ENCODE data around the gene FAAP20.

The FAAP20 gene

DNA sequence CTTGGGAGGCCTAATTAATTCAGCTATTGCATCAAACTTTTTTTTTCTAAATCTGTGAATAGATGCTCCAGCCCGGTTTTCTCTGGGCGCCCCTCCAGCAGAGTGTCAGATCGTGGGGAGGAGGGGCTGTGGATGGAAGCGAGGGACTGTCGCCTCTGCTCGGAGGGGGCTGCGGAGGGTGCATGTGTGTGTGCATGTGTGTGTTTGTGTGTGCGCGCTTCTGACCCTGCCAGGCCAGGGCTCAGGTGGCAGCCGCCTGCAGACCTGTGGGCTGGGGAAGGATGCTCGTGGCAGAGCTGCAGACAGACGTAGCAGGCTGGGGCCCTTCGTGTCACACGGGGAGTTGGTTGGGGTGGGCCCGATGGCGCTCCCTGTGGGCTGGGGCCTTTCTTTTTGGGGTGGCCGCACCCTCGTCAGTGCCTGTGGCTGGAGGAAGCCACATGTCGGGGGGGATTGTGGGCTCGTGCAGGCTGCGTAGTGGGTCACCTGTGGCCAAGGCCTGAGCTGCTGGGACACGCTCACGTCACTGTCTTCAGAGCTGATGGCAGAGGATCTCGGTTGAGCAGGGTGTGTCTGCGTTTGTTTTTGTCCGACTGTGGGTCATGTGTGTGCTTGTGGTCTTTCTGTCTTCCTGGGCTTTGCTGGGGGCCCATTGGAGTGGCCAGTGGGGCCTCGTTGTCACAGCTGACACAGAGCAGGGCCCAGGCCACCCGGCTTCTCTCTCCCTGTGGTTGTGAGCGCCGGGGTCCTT is 36.4 kb upstream of the FAAP20 start (continued):
- TF ChIP-seq, protein P1, sequence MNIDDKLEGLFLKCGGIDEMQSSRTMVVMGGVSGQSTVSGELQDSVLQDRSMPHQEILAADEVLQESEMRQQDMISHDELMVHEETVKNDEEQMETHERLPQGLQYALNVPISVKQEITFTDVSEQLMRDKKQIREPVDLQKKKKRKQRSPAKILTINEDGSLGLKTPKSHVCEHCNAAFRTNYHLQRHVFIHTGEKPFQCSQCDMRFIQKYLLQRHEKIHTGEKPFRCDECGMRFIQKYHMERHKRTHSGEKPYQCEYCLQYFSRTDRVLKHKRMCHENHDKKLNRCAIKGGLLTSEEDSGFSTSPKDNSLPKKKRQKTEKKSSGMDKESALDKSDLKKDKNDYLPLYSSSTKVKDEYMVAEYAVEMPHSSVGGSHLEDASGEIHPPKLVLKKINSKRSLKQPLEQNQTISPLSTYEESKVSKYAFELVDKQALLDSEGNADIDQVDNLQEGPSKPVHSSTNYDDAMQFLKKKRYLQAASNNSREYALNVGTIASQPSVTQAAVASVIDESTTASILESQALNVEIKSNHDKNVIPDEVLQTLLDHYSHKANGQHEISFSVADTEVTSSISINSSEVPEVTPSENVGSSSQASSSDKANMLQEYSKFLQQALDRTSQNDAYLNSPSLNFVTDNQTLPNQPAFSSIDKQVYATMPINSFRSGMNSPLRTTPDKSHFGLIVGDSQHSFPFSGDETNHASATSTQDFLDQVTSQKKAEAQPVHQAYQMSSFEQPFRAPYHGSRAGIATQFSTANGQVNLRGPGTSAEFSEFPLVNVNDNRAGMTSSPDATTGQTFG (tag by site-specific recombination; IDR thresholded peaks at IDR 0.05; ENCODE audit: borderline replicate concordance): no peak
- TF ChIP-seq, protein P2, sequence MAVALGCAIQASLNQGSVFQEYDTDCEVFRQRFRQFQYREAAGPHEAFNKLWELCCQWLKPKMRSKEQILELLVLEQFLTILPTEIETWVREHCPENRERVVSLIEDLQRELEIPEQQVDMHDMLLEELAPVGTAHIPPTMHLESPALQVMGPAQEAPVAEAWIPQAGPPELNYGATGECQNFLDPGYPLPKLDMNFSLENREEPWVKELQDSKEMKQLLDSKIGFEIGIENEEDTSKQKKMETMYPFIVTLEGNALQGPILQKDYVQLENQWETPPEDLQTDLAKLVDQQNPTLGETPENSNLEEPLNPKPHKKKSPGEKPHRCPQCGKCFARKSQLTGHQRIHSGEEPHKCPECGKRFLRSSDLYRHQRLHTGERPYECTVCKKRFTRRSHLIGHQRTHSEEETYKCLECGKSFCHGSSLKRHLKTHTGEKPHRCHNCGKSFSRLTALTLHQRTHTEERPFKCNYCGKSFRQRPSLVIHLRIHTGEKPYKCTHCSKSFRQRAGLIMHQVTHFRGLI (tag by site-specific recombination; IDR thresholded peaks at IDR 0.05): no peak
- no peak for TF ChIP-seq OSR2 (tag by site-specific recombination; IDR thresholded peaks at IDR 0.05)
- TF ChIP-seq ZNF610 (tag by site-specific recombination; IDR thresholded peaks at IDR 0.05; ENCODE audit: borderline replicate concordance): no peak; the same call in 1 of the 2 replicates
- TF ChIP-seq ZNF768 (tag by site-specific recombination; IDR thresholded peaks at IDR 0.05): no peak
- peak; percentile 83 for TF ChIP-seq KLF1 (tag by site-specific recombination; IDR thresholded peaks at IDR 0.05)
- TF ChIP-seq YY1 (tag by site-specific recombination; IDR thresholded peaks at IDR 0.05): no peak
- no peak for TF ChIP-seq ZNF214 (tag by site-specific recombination; IDR thresholded peaks at IDR 0.05; ENCODE audit: borderline replicate concordance)
- TF ChIP-seq ZFHX2 (tag by site-specific recombination; conservative IDR thresholded peaks at IDR 0.05): peak; percentile 23; the same call in 1 of the 2 replicates
- TF ChIP-seq, protein P3, sequence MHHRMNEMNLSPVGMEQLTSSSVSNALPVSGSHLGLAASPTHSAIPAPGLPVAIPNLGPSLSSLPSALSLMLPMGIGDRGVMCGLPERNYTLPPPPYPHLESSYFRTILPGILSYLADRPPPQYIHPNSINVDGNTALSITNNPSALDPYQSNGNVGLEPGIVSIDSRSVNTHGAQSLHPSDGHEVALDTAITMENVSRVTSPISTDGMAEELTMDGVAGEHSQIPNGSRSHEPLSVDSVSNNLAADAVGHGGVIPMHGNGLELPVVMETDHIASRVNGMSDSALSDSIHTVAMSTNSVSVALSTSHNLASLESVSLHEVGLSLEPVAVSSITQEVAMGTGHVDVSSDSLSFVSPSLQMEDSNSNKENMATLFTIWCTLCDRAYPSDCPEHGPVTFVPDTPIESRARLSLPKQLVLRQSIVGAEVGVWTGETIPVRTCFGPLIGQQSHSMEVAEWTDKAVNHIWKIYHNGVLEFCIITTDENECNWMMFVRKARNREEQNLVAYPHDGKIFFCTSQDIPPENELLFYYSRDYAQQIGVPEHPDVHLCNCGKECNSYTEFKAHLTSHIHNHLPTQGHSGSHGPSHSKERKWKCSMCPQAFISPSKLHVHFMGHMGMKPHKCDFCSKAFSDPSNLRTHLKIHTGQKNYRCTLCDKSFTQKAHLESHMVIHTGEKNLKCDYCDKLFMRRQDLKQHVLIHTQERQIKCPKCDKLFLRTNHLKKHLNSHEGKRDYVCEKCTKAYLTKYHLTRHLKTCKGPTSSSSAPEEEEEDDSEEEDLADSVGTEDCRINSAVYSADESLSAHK (tag by site-specific recombination; IDR thresholded peaks at IDR 0.05): no peak
- TF ChIP-seq ZNF133 (tag by site-specific recombination; IDR thresholded peaks at IDR 0.05): no peak
- no peak for TF ChIP-seq ZNF391 (tag by site-specific recombination; IDR thresholded peaks at IDR 0.05; ENCODE audit: borderline replicate concordance, low read depth)
- TF ChIP-seq ZNF514 (tag by site-specific recombination; IDR thresholded peaks at IDR 0.05): no peak
- TF ChIP-seq, protein P4, sequence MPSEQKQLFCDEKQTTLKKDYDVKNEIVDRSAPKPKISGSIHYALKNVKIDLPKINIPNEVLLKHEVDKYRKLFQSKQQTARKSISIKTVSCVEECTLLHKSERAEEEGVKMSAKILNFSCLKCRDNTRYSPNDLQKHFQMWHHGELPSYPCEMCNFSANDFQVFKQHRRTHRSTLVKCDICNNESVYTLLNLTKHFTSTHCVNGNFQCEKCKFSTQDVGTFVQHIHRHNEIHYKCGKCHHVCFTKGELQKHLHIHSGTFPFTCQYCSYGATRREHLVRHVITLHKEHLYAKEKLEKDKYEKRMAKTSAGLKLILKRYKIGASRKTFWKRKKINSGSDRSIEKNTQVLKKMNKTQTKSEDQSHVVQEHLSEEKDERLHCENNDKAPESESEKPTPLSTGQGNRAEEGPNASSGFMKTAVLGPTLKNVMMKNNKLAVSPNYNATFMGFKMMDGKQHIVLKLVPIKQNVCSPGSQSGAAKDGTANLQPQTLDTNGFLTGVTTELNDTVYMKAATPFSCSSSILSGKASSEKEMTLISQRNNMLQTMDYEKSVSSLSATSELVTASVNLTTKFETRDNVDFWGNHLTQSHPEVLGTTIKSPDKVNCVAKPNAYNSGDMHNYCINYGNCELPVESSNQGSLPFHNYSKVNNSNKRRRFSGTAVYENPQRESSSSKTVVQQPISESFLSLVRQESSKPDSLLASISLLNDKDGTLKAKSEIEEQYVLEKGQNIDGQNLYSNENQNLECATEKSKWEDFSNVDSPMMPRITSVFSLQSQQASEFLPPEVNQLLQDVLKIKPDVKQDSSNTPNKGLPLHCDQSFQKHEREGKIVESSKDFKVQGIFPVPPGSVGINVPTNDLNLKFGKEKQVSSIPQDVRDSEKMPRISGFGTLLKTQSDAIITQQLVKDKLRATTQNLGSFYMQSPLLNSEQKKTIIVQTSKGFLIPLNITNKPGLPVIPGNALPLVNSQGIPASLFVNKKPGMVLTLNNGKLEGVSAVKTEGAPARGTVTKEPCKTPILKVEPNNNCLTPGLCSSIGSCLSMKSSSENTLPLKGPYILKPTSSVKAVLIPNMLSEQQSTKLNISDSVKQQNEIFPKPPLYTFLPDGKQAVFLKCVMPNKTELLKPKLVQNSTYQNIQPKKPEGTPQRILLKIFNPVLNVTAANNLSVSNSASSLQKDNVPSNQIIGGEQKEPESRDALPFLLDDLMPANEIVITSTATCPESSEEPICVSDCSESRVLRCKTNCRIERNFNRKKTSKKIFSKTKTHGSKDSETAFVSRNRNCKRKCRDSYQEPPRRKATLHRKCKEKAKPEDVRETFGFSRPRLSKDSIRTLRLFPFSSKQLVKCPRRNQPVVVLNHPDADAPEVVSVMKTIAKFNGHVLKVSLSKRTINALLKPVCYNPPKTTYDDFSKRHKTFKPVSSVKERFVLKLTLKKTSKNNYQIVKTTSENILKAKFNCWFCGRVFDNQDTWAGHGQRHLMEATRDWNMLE (tag by site-specific recombination; conservative IDR thresholded peaks at IDR 0.05; ENCODE audit: low read depth): no peak
- TF ChIP-seq, protein P5, sequence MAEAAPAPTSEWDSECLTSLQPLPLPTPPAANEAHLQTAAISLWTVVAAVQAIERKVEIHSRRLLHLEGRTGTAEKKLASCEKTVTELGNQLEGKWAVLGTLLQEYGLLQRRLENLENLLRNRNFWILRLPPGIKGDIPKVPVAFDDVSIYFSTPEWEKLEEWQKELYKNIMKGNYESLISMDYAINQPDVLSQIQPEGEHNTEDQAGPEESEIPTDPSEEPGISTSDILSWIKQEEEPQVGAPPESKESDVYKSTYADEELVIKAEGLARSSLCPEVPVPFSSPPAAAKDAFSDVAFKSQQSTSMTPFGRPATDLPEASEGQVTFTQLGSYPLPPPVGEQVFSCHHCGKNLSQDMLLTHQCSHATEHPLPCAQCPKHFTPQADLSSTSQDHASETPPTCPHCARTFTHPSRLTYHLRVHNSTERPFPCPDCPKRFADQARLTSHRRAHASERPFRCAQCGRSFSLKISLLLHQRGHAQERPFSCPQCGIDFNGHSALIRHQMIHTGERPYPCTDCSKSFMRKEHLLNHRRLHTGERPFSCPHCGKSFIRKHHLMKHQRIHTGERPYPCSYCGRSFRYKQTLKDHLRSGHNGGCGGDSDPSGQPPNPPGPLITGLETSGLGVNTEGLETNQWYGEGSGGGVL (tag by site-specific recombination; IDR thresholded peaks at IDR 0.05): peak; percentile 58; the same call in 1 of the 2 replicates
- TF ChIP-seq, protein P6, sequence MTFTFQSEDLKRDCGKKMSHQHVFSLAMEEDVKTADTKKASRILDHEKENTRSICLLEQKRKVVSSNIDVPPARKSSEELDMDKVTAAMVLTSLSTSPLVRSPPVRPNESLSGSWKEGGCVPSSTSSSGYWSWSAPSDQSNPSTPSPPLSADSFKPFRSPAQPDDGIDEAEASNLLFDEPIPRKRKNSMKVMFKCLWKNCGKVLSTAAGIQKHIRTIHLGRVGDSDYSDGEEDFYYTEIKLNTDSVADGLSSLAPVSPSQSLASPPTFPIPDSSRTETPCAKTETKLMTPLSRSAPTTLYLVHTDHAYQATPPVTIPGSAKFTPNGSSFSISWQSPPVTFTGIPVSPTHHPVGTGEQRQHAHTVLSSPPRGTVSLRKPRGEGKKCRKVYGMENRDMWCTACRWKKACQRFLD (tag by site-specific recombination; IDR thresholded peaks at IDR 0.05): no peak
- no peak for TF ChIP-seq ZSCAN23 (tag by site-specific recombination; IDR thresholded peaks at IDR 0.05)
- TF ChIP-seq ZBTB1 (tag by site-specific recombination; IDR thresholded peaks at IDR 0.05): no peak
